C4-2B (cell line): ENCODE measurements around the gene ATP1A2.
A peak's percentile ranks its signal among the peaks of the same experiment; 100 is the strongest.

ENCODE experiments used
- H3K27ac ChIP-seq: fragments of 450-650 bp; 2 replicates; pipeline ENCODE4 v1.5.1; 2017
- CTCF ChIP-seq: fragments of 450-650 bp; conservative IDR thresholded peaks from 2 replicates; pipeline ENCODE4 v1.5.1; 2017; ENCODE audit warnings: mild to moderate bottlenecking
- ZFX ChIP-seq: fragments of 450-650 bp; IDR thresholded peaks from 2 replicates; pipeline ENCODE4 v1.6.1; 2017

Gene ATP1A2

GRCh38 chr1:160081261-160081936 is 34.2 kb upstream of the ATP1A2 start, which contains the start of gene KCNJ9:
Gene KCNJ9 (plus strand): TSS chr1:160081538. CDS start chr1:160084031, 2,493 bp downstream.
- TF ChIP-seq ZFX (no peak), CTCF (no peak)
- H3K27ac ChIP-seq, result no peak within 1 kb of the TSS

- H3K27ac ChIP-seq, result no peak overlapping the region
- TF ChIP-seq ZFX (no peak), CTCF (no peak)
Measured at GRCh38 chr1:160082487-160082886, 33.1 kb upstream of the ATP1A2 start.

GRCh38 chr1:160082926-160083325 is 32.6 kb upstream of the ATP1A2 start:
- TF ChIP-seq CTCF (no peak), ZFX (no peak)
- H3K27ac ChIP-seq, result no peak overlapping the region

- peak overlapping the region; percentile 20; the same call in 1 of the 2 replicates for H3K27ac ChIP-seq
- TF ChIP-seq ZFX, result no peak
- TF ChIP-seq CTCF, result peak; percentile 95
Measured at GRCh38 chr1:160083968-160084770, 31.4 kb upstream of the ATP1A2 start.

GRCh38 chr1:160084771-160085321 is 30.7 kb upstream of the ATP1A2 start:
- TF ChIP-seq CTCF (no peak), ZFX (no peak)

GRCh38 chr1:160085686-160086455 is 29.7 kb upstream of the ATP1A2 start:
- H3K27ac ChIP-seq, result no peak overlapping the region
- TF ChIP-seq ZFX (no peak), CTCF (peak; percentile 89)

More at GRCh38 chr1:160084771-160085321, 30.7 kb upstream of the ATP1A2 start:
- H3K27ac ChIP-seq, result no peak overlapping the region; the same call in 1 of the 2 replicates
